ENCODE measurements around the gene MET. TPM values are rescaled to one million over a fixed set of nuclear protein-coding genes. Genes with fewer than 3 reads are reported as not detected.

Gene MET
- total and polyA plus RNA-seq, 2 donors (not counting 1 experiment from before 2014, with no cell fraction given): 33.4 to 44.4 TPM

- Histone ChIP-seq H3K9ac (ENCODE audit: insufficient read depth, low read length) (no peak overlapping the region), H3K4me1 (ENCODE audit: control insufficient read depth, extremely low read depth, insufficient read depth, low read length) (peaks cover 40% of the 10 kb centered on the region)
Measured at GRCh38 chr7:116776610-116777289, 104.8 kb downstream of the MET start.

GRCh38 chr7:116777651-116778281 is 105.8 kb downstream of the MET start:
- no peak for TF ChIP-seq CTCF (conservative IDR thresholded peaks at IDR 0.05 in 1 of 2, IDR thresholded peaks at IDR 0.05 in 1 of 2; ENCODE audit: low read depth in 1 of 2, low read length in 2 of 2)
- no peak for TF ChIP-seq EZH2 (IDR thresholded peaks at IDR 0.05; ENCODE audit: low read length, missing control alignments)
- peaks cover 3% of the 10 kb centered on the region for H3K36me3 ChIP-seq (ENCODE audit: control insufficient read depth, insufficient read depth, low read length)
- H4K20me1 ChIP-seq (ENCODE audit: control insufficient read depth, extremely low read depth, insufficient read depth, low read length): no peaks in the 10 kb centered on the region
- no peak overlapping the region for H2AFZ ChIP-seq (ENCODE audit: low read length)
- no peaks in the 10 kb centered on the region for H3K79me2 ChIP-seq (ENCODE audit: control insufficient read depth, insufficient read depth, low read length)
- peaks cover 44% of the 10 kb centered on the region for H3K4me1 ChIP-seq (ENCODE audit: control insufficient read depth, extremely low read depth, insufficient read depth, low read length)
- H3K27me3 ChIP-seq (ENCODE audit: control insufficient read depth, insufficient read depth, low read length): no peaks in the 10 kb centered on the region
- DNase-seq (ENCODE audit: low read depth in 2 of 2): peak; percentile 83 to 95
- H3K9me3 ChIP-seq (ENCODE audit: control insufficient read depth, insufficient read depth, low read depth, low read length): no peaks in the 10 kb centered on the region
- no peak overlapping the region for H3K4me3 ChIP-seq (replicated peaks in 1 of 4; ENCODE audit: control extremely low read depth in 1 of 4, insufficient read depth in 1 of 4, low read depth in 3 of 4, low read length in 4 of 4)
- peak overlapping the region; percentile 4 for H3K4me2 ChIP-seq (ENCODE audit: extremely low read depth, insufficient read depth, low read length)
- peak overlapping the region; percentile 59 for H3K27ac ChIP-seq (ENCODE audit: insufficient read depth, low read length)
- no peak overlapping the region for H3K9ac ChIP-seq (ENCODE audit: insufficient read depth, low read length)

More at GRCh38 chr7:116776610-116777289, 104.8 kb downstream of the MET start:
- Histone ChIP-seq H3K27ac (ENCODE audit: insufficient read depth, low read length) (peak overlapping the region; percentile 66), H3K4me2 (ENCODE audit: extremely low read depth, insufficient read depth, low read length) (no peak overlapping the region), H3K27me3 (ENCODE audit: control insufficient read depth, insufficient read depth, low read length) (no peaks in the 10 kb centered on the region), H3K4me3 (replicated peaks in 1 of 4; ENCODE audit: control extremely low read depth in 1 of 4, insufficient read depth in 1 of 4, low read depth in 3 of 4, low read length in 4 of 4) (no peak overlapping the region), H3K36me3 (ENCODE audit: control insufficient read depth, insufficient read depth, low read length) (peaks cover 3% of the 10 kb centered on the region), H4K20me1 (ENCODE audit: control insufficient read depth, extremely low read depth, insufficient read depth, low read length) (no peaks in the 10 kb centered on the region), H2AFZ (ENCODE audit: low read length) (no peak overlapping the region), H3K9me3 (ENCODE audit: control insufficient read depth, insufficient read depth, low read depth, low read length) (no peaks in the 10 kb centered on the region), H3K79me2 (ENCODE audit: control insufficient read depth, insufficient read depth, low read length) (no peaks in the 10 kb centered on the region)
- TF ChIP-seq EZH2 (IDR thresholded peaks at IDR 0.05; ENCODE audit: low read length, missing control alignments) (no peak), CTCF (conservative IDR thresholded peaks at IDR 0.05 in 1 of 2, IDR thresholded peaks at IDR 0.05 in 1 of 2; ENCODE audit: low read depth in 1 of 2, low read length in 2 of 2) (no peak)
- DNase-seq (ENCODE audit: low read depth in 2 of 2): peak; percentile 72 to 95

- TF ChIP-seq CTCF (conservative IDR thresholded peaks at IDR 0.05 in 1 of 2, IDR thresholded peaks at IDR 0.05 in 1 of 2; ENCODE audit: low read depth in 1 of 2, low read length in 2 of 2): no peak
- TF ChIP-seq EZH2 (IDR thresholded peaks at IDR 0.05; ENCODE audit: low read length, missing control alignments): no peak
- H3K27me3 ChIP-seq (ENCODE audit: control insufficient read depth, insufficient read depth, low read length): no peaks in the 10 kb centered on the region
- no peak for DNase-seq (ENCODE audit: low read depth in 2 of 2)
- peaks cover 44% of the 10 kb centered on the region for H3K4me1 ChIP-seq (ENCODE audit: control insufficient read depth, extremely low read depth, insufficient read depth, low read length)
- H3K4me2 ChIP-seq (ENCODE audit: extremely low read depth, insufficient read depth, low read length): no peak overlapping the region
- H4K20me1 ChIP-seq (ENCODE audit: control insufficient read depth, extremely low read depth, insufficient read depth, low read length): no peaks in the 10 kb centered on the region
- H2AFZ ChIP-seq (ENCODE audit: low read length): no peak overlapping the region
- no peak overlapping the region for H3K9ac ChIP-seq (ENCODE audit: insufficient read depth, low read length)
- H3K27ac ChIP-seq (ENCODE audit: insufficient read depth, low read length): no peak overlapping the region
- no peaks in the 10 kb centered on the region for H3K9me3 ChIP-seq (ENCODE audit: control insufficient read depth, insufficient read depth, low read depth, low read length)
- no peaks in the 10 kb centered on the region for H3K79me2 ChIP-seq (ENCODE audit: control insufficient read depth, insufficient read depth, low read length)
- H3K4me3 ChIP-seq (replicated peaks in 1 of 4; ENCODE audit: control extremely low read depth in 1 of 4, insufficient read depth in 1 of 4, low read depth in 3 of 4, low read length in 4 of 4): no peak overlapping the region
- H3K36me3 ChIP-seq (ENCODE audit: control insufficient read depth, insufficient read depth, low read length): peaks cover 3% of the 10 kb centered on the region
Measured at GRCh38 chr7:116779216-116779615, 107.2 kb downstream of the MET start.

Data from fibroblast of lung (primary cell).